CD4-positive, alpha-beta T cell (primary cell): ENCODE results near the gene CD109. TPM values are rescaled to one million over a fixed set of nuclear protein-coding genes. Genes with fewer than 3 reads are reported as not detected.

Source experiments
- ATAC-seq: fragments of 200-7000 bp; cut with Tn5 transposase; one replicate; pipeline ENCODE4 v1.10.0; 2022; ENCODE audit warnings: mild to moderate bottlenecking; ENCODE audit not compliant: poor library complexity
- CTCF ChIA-PET: fragments of 350-600 bp; sonication (Branson Sonifier 250); formaldehyde crosslinking; loops from one replicate; lab custom pipeline; 2021; ENCODE audit warnings: antibody characterized with exemption, inconsistent platforms; lab: Charles Lee
- POLR2A ChIA-PET: fragments of 350-600 bp; sonication (Branson Sonifier 250); formaldehyde crosslinking; loops from one replicate; lab custom pipeline; 2021; ENCODE audit warnings: antibody characterized with exemption, inconsistent platforms; lab: Charles Lee
- DNase-seq, 14 experiments: peaks; one replicate each; pipeline ENCODE4 v3.0.0-alpha.2; 2013 to 2020; ENCODE audit warnings: mixed read lengths in 2 of 14
- H3K27ac ChIP-seq, 2 donors: one replicate each; pipeline versions ENCODE4 v1.5.1 to v1.7.0; 2013; ENCODE audit warnings: low read length in 2 of 2, low read depth in 1 of 2, mild to moderate bottlenecking in 1 of 2
- H3K27me3 ChIP-seq, 2 experiments: 1 replicate in 1 of 2; 2 replicates in 1 of 2; pipeline versions ENCODE4 v1.6.1 to v1.7.0; 2013; ENCODE audit warnings: low read length in 2 of 2, control low read depth in 1 of 2, mild to moderate bottlenecking in 1 of 2, moderate library complexity in 1 of 2; ENCODE audit not compliant: insufficient read depth in 2 of 2, control insufficient read depth in 1 of 2
- H3K36me3 ChIP-seq: one replicate; pipeline ENCODE4 v1.6.1; 2013; ENCODE audit warnings: low read length, control low read depth; ENCODE audit not compliant: insufficient read depth
- H3K4me1 ChIP-seq: one replicate; pipeline ENCODE4 v1.6.1; 2013; ENCODE audit warnings: low read length, control low read depth; ENCODE audit not compliant: insufficient read depth
- H3K4me3 ChIP-seq: one replicate; pipeline ENCODE4 v1.5.1; 2013; ENCODE audit warnings: mild to moderate bottlenecking, low read length, moderate library complexity
- H3K9me3 ChIP-seq, 2 experiments: 1 replicate in 1 of 2; 2 replicates in 1 of 2; pipeline versions ENCODE4 v1.6.1 to v1.7.0; 2013; ENCODE audit warnings: low read length in 2 of 2, mild to moderate bottlenecking in 2 of 2, control low read depth in 1 of 2, moderate library complexity in 1 of 2; ENCODE audit not compliant: control insufficient read depth in 1 of 2, insufficient read depth in 1 of 2
- H3K27ac Mint-ChIP-seq: one replicate; pipeline ENCODE4 v1.8.0; 2020; ENCODE audit warnings: mixed read lengths
- H3K27me3 Mint-ChIP-seq: one replicate; pipeline ENCODE4 v1.8.0; 2021; ENCODE audit warnings: mixed read lengths
- H3K36me3 Mint-ChIP-seq: one replicate; pipeline ENCODE4 v1.8.0; 2021; ENCODE audit warnings: low read depth, mixed read lengths
- H3K4me1 Mint-ChIP-seq: one replicate; pipeline ENCODE4 v1.8.0; 2021; ENCODE audit warnings: low read depth, mixed read lengths
- H3K4me3 Mint-ChIP-seq: one replicate; pipeline ENCODE4 v1.8.0; 2020; ENCODE audit warnings: mild to moderate bottlenecking, mixed read lengths
- H3K9me3 Mint-ChIP-seq: one replicate; pipeline ENCODE4 v1.8.0; 2020; ENCODE audit warnings: mixed read lengths
- CTCF ChIP-seq: fragments of 200-600 bp; IDR thresholded peaks from one replicate; pipeline ENCODE4 v1.8.0; 2022; ENCODE audit warnings: antibody characterized with exemption, mild to moderate bottlenecking
- intact Hi-C, 2 experiments: fragments of 100-400 bp; cut with DNase I in 1 of 2; cut with micrococcal nuclease in 1 of 2; formaldehyde crosslinking; loops; one replicate each; pipeline versions ENCODE4 v1.15.1 to v1.9.0; 2023 to 2025; cut with DNase I, micrococcal nuclease
- total RNA-seq, 174 experiments: library from RNA in 2 of 174; stranded (reverse) in 2 of 174; gene quantifications; one replicate each; pipeline ENCODE4 v1.2.3 and lab custom pipeline; 2021 to 2026

Gene CD109
- total RNA-seq, 2 experiments from 2014 or later: 0.75 to 0.80 TPM

GRCh38 chr6:73790574-73790973, 94.6 kb downstream of the CD109 start:
- DNase-seq (no peak), ATAC-seq (no peak)
- Histone ChIP-seq H3K4me3 (no peak overlapping the region), H3K27me3 (no peaks in the 10 kb centered on the region), H3K27ac (no peak overlapping the region), H3K4me1 (no peaks in the 10 kb centered on the region), H3K36me3 (no peaks in the 10 kb centered on the region), H3K9me3 (no peaks in the 10 kb centered on the region)
- TF ChIP-seq CTCF: no peak
- ChIA-PET POLR2A (no interaction called here), CTCF (interaction anchor here (0.6 kb wide), 1 partner anchor 1988 kb away, joined by 3 read pairs; no protein-coding TSS in a partner anchor)
- no peak overlapping the region for H3K27ac Mint-ChIP-seq
- no peaks in the 10 kb centered on the region for H3K36me3 Mint-ChIP-seq
- no peaks in the 10 kb centered on the region for H3K9me3 Mint-ChIP-seq
- H3K4me1 Mint-ChIP-seq: no peaks in the 10 kb centered on the region
- H3K4me3 Mint-ChIP-seq: no peak overlapping the region
- H3K27me3 Mint-ChIP-seq: no peaks in the 10 kb centered on the region
- intact Hi-C loops: no loop called here

GRCh38 chr6:73791336-73791735, 95.3 kb downstream of the CD109 start:
- ChIA-PET CTCF (interaction anchor here (0.9 kb wide), 1 partner anchor 58 kb away, joined by 3 read pairs; no protein-coding TSS in a partner anchor), POLR2A (no interaction called here)
- no peak for TF ChIP-seq CTCF
- Histone ChIP-seq H3K4me3 (no peak overlapping the region), H3K9me3 (no peaks in the 10 kb centered on the region), H3K36me3 (no peaks in the 10 kb centered on the region), H3K27me3 (no peaks in the 10 kb centered on the region), H3K4me1 (no peaks in the 10 kb centered on the region), H3K27ac (no peak overlapping the region)
- H3K4me3 Mint-ChIP-seq: no peak overlapping the region
- ATAC-seq (no peak), DNase-seq (no peak)
- H3K27me3 Mint-ChIP-seq: no peaks in the 10 kb centered on the region
- no peaks in the 10 kb centered on the region for H3K9me3 Mint-ChIP-seq
- H3K27ac Mint-ChIP-seq: no peak overlapping the region
- no peaks in the 10 kb centered on the region for H3K4me1 Mint-ChIP-seq
- intact Hi-C loops: no loop called here
- H3K36me3 Mint-ChIP-seq: no peaks in the 10 kb centered on the region

- Histone ChIP-seq H3K4me1 (no peaks in the 10 kb centered on the region), H3K4me3 (no peak overlapping the region), H3K9me3 (no peaks in the 10 kb centered on the region), H3K36me3 (no peaks in the 10 kb centered on the region), H3K27ac (no peak overlapping the region), H3K27me3 (no peaks in the 10 kb centered on the region)
- H3K27ac Mint-ChIP-seq: no peak overlapping the region
- DNase-seq (no peak), ATAC-seq (no peak)
- H3K4me3 Mint-ChIP-seq: no peak overlapping the region
- H3K36me3 Mint-ChIP-seq: no peaks in the 10 kb centered on the region
- H3K4me1 Mint-ChIP-seq: no peaks in the 10 kb centered on the region
- no peak for TF ChIP-seq CTCF
- ChIA-PET POLR2A (no interaction called here), CTCF (no interaction called here)
- intact Hi-C loops: no loop called here
- no peaks in the 10 kb centered on the region for H3K27me3 Mint-ChIP-seq
- H3K9me3 Mint-ChIP-seq: no peaks in the 10 kb centered on the region
These were observed 96.7 kb downstream of the CD109 start for GRCh38 chr6:73792738-73793137.
